Left ventricle myocardium inferior (tissue), 1 donor: ENCODE results near the gene GPR65. TPM values are rescaled to one million over a fixed set of nuclear protein-coding genes. Genes with fewer than 3 reads are reported as not detected.

Experiments
- DNase-seq: peaks from one replicate; pipeline ENCODE4 v3.0.0-alpha.2; 2020
- H3K27ac ChIP-seq: fragments of 200-600 bp; replicated peaks from 2 replicates; pipeline ENCODE4 v1.8.0; 2021
- H3K27me3 ChIP-seq: fragments of 200-600 bp; 2 replicates; pipeline ENCODE4 v1.8.0; 2021; ENCODE audit warnings: low read depth
- H3K36me3 ChIP-seq: fragments of 200-600 bp; 2 replicates; pipeline ENCODE4 v1.8.0; 2021
- H3K4me1 ChIP-seq: fragments of 200-600 bp; 2 replicates; pipeline ENCODE4 v1.8.0; 2021
- H3K4me3 ChIP-seq: fragments of 200-600 bp; 2 replicates; pipeline ENCODE4 v1.8.0; 2021; ENCODE audit warnings: mild to moderate bottlenecking, moderate library complexity
- H3K9me3 ChIP-seq: fragments of 200-600 bp; replicated peaks from 2 replicates; pipeline ENCODE4 v1.8.0; 2021
- CTCF ChIP-seq: fragments of 200-600 bp; IDR thresholded peaks from 2 replicates; pipeline ENCODE4 v1.8.0; 2021; ENCODE audit warnings: antibody characterized with exemption, mild to moderate bottlenecking, borderline replicate concordance
- intact Hi-C: fragments of 100-400 bp; cut with micrococcal nuclease; formaldehyde crosslinking; loops from one replicate; pipeline ENCODE4 v1.11.0; 2022
- total RNA-seq: library from RNA; stranded (reverse); fragmentation: NEBNext Ultra II Directional; extraction: Animal tissue kit (Norgen Biotek cat#: 25700); gene quantifications from one replicate; pipeline ENCODE4 v1.2.1, GENCODE V29; 2021
- donor health status: DM: no; HTN: yes; CAD: no; lungs with severe emphysema.

Gene GPR65
- total RNA-seq, 1 donor from 2014 or later = 0.25 TPM

- Histone ChIP-seq H3K4me3 (no peak overlapping the region), H3K4me1 (peaks cover 47% of the 10 kb centered on the region), H3K36me3 (no peaks in the 10 kb centered on the region), H3K27ac (no peak overlapping the region), H3K27me3 (no peaks in the 10 kb centered on the region), H3K9me3 (no peaks in the 10 kb centered on the region)
- DNase-seq = no peak
- TF ChIP-seq CTCF = no peak
- intact Hi-C loops = no loop called here
Measured at GRCh38 chr14:87989956-87990299, 15.0 kb upstream of the GPR65 start.

DNA sequence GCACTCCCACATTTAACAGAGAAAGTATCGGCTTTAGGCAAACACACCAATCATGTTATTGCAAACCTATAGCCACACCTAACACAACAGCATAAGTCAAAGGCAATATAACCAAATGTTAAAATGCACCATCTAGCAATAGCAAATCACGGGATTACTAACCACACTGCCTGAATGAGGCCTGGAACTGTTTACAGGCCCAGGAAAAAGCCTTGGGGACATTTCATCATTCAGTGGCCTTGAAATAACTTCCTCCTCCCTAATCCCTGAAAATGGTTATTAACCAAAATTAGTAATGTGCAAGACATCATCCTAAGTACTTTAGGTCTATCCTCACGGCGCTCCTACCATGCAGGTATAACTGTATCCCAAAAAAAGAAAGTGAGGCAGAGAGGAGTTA is 14.3 kb upstream of the GPR65 start:
- H3K4me3 ChIP-seq = no peak overlapping the region
- H3K4me1 ChIP-seq = peaks cover 52% of the 10 kb centered on the region
- no peak for DNase-seq
- no peak for TF ChIP-seq CTCF
- intact Hi-C loops = no loop called here
- peak overlapping the region; percentile 96 for H3K27ac ChIP-seq
- H3K27me3 ChIP-seq = no peaks in the 10 kb centered on the region
- H3K9me3 ChIP-seq = no peaks in the 10 kb centered on the region
- H3K36me3 ChIP-seq = no peaks in the 10 kb centered on the region

GRCh38 chr14:87992346-87992717 is 12.6 kb upstream of the GPR65 start:
- Histone ChIP-seq H3K9me3 (no peaks in the 10 kb centered on the region), H3K4me3 (peak overlapping the region; percentile 76), H3K27ac (peak overlapping the region; percentile 96), H3K27me3 (no peaks in the 10 kb centered on the region), H3K4me1 (peaks cover 61% of the 10 kb centered on the region), H3K36me3 (no peaks in the 10 kb centered on the region)
- no peak for DNase-seq
- no peak for TF ChIP-seq CTCF
- intact Hi-C loops = no loop called here

DNA sequence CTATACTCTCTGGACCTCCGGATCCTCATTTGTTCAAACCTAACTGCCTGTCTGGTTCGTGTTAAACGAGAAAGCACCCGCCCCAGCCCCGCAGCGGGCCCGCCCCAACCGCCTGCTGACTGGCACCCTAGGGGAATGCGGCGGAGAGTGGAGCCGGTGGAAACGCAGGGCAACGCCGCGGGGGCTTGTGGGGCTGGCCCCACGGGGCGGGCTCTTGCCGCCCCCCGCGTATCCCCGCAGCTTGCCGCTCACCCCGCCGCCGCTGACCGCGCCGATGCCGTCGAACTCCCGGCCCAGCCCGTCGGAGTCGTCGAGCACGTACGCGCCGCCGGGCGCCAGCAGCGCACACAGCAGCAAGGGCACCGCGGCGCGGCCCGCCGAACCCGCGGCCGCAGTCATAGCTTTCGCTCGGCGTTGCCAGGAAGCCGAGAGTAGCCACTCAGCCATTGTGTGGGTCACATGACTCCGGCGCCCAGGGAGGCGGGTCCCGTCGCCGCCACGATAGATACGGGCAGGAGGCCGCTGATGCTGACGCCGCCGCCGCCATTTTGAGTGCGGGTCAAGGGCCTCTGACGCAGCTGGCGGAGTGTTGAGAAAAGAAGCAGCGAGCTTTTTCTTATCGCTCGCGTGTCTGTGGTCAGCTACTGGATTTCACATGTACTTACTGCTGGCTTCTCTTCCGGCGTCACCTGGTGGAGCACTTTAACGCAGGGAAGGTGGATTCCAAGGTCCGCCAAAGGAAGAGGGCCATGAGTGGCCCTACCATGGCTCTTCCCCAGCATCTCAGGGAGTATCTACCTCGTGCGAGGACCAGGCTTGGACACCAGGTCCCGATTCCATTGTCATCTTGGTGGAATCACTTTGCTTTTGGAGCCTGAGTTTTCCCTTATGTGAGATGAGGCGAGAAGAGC is 12.0 kb upstream of the GPR65 start, which contains the start of gene GALC:
TSS of gene GALC (minus strand) at position 465 of the 911 bp plus-strand sequence. CDS start at position 447, 18 bp downstream.
- H3K27me3 ChIP-seq = no peaks in the 10 kb centered on the region
- H3K9me3 ChIP-seq = no peaks in the 10 kb centered on the region
- DNase-seq = peak; percentile 96
- no peak for TF ChIP-seq CTCF
- intact Hi-C loops = no loop called here
- H3K4me3 ChIP-seq = peak within 1 kb of the TSS; percentile 76
- H3K36me3 ChIP-seq = no peaks in the 10 kb centered on the region
- peaks cover 58% of the 10 kb centered on the region for H3K4me1 ChIP-seq
- peak within 1 kb of the TSS; percentile 96 for H3K27ac ChIP-seq

DNA sequence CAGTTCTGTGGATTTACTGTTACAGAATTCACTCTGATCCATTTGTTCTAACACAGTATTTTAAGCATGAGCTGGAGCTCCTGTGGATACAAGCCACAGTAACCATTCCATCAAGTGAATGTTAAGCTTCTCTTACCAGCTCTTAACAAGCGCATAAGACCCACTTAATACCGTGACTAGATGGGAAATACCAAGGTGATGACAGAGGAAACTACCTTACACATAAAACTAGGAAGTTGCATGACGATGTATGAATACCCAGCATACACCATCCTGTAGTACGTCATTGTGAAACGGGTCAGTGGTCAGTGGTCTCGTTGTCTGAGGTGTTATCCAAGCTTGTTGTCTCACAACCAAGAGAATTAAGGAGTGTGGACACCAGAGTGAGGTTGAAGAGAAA is 10.0 kb upstream of the GPR65 start:
- Histone ChIP-seq H3K9me3 (no peaks in the 10 kb centered on the region), H3K27ac (no peak overlapping the region), H3K4me3 (no peak overlapping the region), H3K36me3 (no peaks in the 10 kb centered on the region), H3K27me3 (no peaks in the 10 kb centered on the region), H3K4me1 (peaks cover 51% of the 10 kb centered on the region)
- intact Hi-C loops = no loop called here
- no peak for DNase-seq
- no peak for TF ChIP-seq CTCF
